HG03159 (cell line): ENCODE data around the gene CD96.
"Not testable (repeated sequence)": the region's sequence is repeated elsewhere in the genome, so short reads cannot be mapped to it uniquely, and the experiment has no call there.

Source experiments
- ATAC-seq: cut with Tn5 transposase; IDR thresholded peaks from one replicate; pipeline ENCODE4 v1.9.1; 2021; ENCODE audit warnings: mild to moderate bottlenecking, moderate library complexity; ENCODE audit not compliant: unreplicated experiment

CD96 gene

GRCh38 chr3:111669926-111670630 is 128.1 kb downstream of the CD96 start:
- ATAC-seq = no peak

- ATAC-seq = not testable (repeated sequence)
Measured at GRCh38 chr3:111672461-111672860, 130.5 kb downstream of the CD96 start.

- no peak for ATAC-seq
Measured at GRCh38 chr3:111675846-111676210, 133.8 kb downstream of the CD96 start.

- ATAC-seq = no peak
Measured at GRCh38 chr3:111676211-111677006, 134.4 kb downstream of the CD96 start.

- no peak for ATAC-seq
Measured at GRCh38 chr3:111677007-111677392, 135.0 kb downstream of the CD96 start.

GRCh38 chr3:111681661-111682426 is 139.8 kb downstream of the CD96 start:
- ATAC-seq = no peak

GRCh38 chr3:111684640-111685039 is 142.6 kb downstream of the CD96 start:
- no peak for ATAC-seq

GRCh38 chr3:111688190-111688800 is 146.3 kb downstream of the CD96 start:
- ATAC-seq = no peak

GRCh38 chr3:111690242-111690641 is 148.2 kb downstream of the CD96 start:
- peak; percentile 77 for ATAC-seq

GRCh38 chr3:111691293-111691909 is 149.4 kb downstream of the CD96 start:
- ATAC-seq = no peak

GRCh38 chr3:111692593-111693552 is 150.9 kb downstream of the CD96 start:
- ATAC-seq = no peak

GRCh38 chr3:111694471-111694870 is 152.5 kb downstream of the CD96 start:
- no peak for ATAC-seq

- ATAC-seq = no peak
Measured at GRCh38 chr3:111695636-111696117, 153.7 kb downstream of the CD96 start.

GRCh38 chr3:111700054-111700453 is 158.1 kb downstream of the CD96 start:
- no peak for ATAC-seq

GRCh38 chr3:111701292-111701906 is 159.4 kb downstream of the CD96 start:
- no peak for ATAC-seq
